Heart left ventricle (tissue), 13 donors: Measurements from ENCODE around the gene STPG3.

ENCODE experiments used
- CTCF ChIP-seq, 12 donors: fragments of 200-600 bp; sonication (generic) in 4 of 12; IDR thresholded peaks; one replicate each; pipeline versions ENCODE4 v1.5.0 to v1.8.0; 2018 to 2022; ENCODE audit warnings: antibody characterized with exemption in 12 of 12, mild to moderate bottlenecking in 5 of 12
- POLR2A ChIP-seq, 2 donors: fragments of 450-650 bp; IDR thresholded peaks; one replicate each; pipeline ENCODE4 v1.6.1; 2017; ENCODE audit warnings: antibody characterized with exemption in 2 of 2, mild to moderate bottlenecking in 2 of 2, moderate library complexity in 2 of 2
- donor health status: ischemic (EF 13 %, LVEDD 7.1; RV severe dilation, severe dysfunction).
- donor health status: DM: no; HTN: yes; CAD: no.
- donor health status: DM: no; HTN: no; CAD: no.
- donor health status: ischemic (EF 25% LVEDD 6.9; RV normal size, moderate dysfunction).
- donor health status: ischemic (EF 25% LVEDD 5.7; RV mildly dilated, moderate dysfunction).
- donor health status: ischemic (EF 35%, LVEDD 5.7; RV mildly dilated, moderate dysfunction).
- donor health status: nonischemic (EF 11% LVEDD 7.7; RV severe dilation, severe dysfunction).
- donor health status: DM: yes; HTN: yes; CAD: no.
- donor health status: PGD.
- donor health status: ischemic (EF 29% LVEDD 5.4; RV normal size, mild dysfunction).
- donor health status: nonischemic (EF 23%, LVEDD 6.1; RV moderate dilation, normal function).

- TF ChIP-seq CTCF (IDR thresholded peaks at IDR 0.05) (peak; percentile 91 to 100 (median 98)), POLR2A (IDR thresholded peaks at IDR 0.05) (peak in 1 of 2 donors; percentile 18)
Measured at GRCh38 chr9:137236238-137236935, 14.7 kb upstream of the STPG3 start.
